ENCODE data around the gene PTPRM.

GRCh38 chr18:8133032-8133431, 565.9 kb downstream of the PTPRM start:
- TF ChIP-seq, protein P1, sequence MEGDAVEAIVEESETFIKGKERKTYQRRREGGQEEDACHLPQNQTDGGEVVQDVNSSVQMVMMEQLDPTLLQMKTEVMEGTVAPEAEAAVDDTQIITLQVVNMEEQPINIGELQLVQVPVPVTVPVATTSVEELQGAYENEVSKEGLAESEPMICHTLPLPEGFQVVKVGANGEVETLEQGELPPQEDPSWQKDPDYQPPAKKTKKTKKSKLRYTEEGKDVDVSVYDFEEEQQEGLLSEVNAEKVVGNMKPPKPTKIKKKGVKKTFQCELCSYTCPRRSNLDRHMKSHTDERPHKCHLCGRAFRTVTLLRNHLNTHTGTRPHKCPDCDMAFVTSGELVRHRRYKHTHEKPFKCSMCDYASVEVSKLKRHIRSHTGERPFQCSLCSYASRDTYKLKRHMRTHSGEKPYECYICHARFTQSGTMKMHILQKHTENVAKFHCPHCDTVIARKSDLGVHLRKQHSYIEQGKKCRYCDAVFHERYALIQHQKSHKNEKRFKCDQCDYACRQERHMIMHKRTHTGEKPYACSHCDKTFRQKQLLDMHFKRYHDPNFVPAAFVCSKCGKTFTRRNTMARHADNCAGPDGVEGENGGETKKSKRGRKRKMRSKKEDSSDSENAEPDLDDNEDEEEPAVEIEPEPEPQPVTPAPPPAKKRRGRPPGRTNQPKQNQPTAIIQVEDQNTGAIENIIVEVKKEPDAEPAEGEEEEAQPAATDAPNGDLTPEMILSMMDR (IDR thresholded peaks at IDR 0.05): no peak
- no peak for TF ChIP-seq POLR2A (IDR thresholded peaks at IDR 0.05)

All from gastroesophageal sphincter (tissue), 3 donors.